H1 (cell line): ENCODE results near the gene TBC1D17. TPM values are rescaled to one million over a fixed set of nuclear protein-coding genes. Genes with fewer than 3 reads are reported as not detected.

Source experiments
- CTCF ChIA-PET: fragments of 300-600 bp; sonication (Branson Sonifier 250); formaldehyde crosslinking; loops from one replicate; lab custom pipeline; 2021; ENCODE audit not compliant: partially characterized antibody; lab: Charles Lee
- POLR2A ChIA-PET: fragments of 300-600 bp; sonication (Branson Sonifier 250); formaldehyde crosslinking; loops from one replicate; lab custom pipeline; 2021; ENCODE audit warnings: inconsistent platforms; ENCODE audit not compliant: partially characterized antibody; lab: Charles Lee
- DNase-seq, 2 experiments: peaks; one replicate each; pipeline versions ENCODE4 v3.0.0 to v3.0.0-alpha.2; 2010 to 2022; ENCODE audit warnings: low spot score in 2 of 2, low read depth in 1 of 2, mixed read lengths in 1 of 2
- FAIRE-seq: peaks from 2 replicates; lab custom pipeline; 2011; peaks lifted over from hg19 to GRCh38; lab: Jason Lieb, UNC
- H2AFZ ChIP-seq: 2 replicates; pipeline ENCODE4 v1.8.1; 2012; ENCODE audit warnings: low read length, inconsistent platforms
- H2AK5ac ChIP-seq: 2 replicates; pipeline ENCODE4 v1.6.1; 2013; ENCODE audit warnings: low read depth, low read length
- H2BK120ac ChIP-seq: replicated peaks from 2 replicates; pipeline ENCODE3; 2013; ENCODE audit warnings: low read depth, low read length, inconsistent platforms
- H2BK12ac ChIP-seq: 2 replicates; pipeline ENCODE4 v1.6.1; 2013; ENCODE audit warnings: low read depth, low read length
- H2BK15ac ChIP-seq: 2 replicates; pipeline ENCODE4 v1.6.1; 2013; ENCODE audit warnings: low read length
- H2BK20ac ChIP-seq: 2 replicates; pipeline ENCODE4 v1.6.1; 2013; ENCODE audit warnings: low read length
- H2BK5ac ChIP-seq: 2 replicates; pipeline ENCODE4 v1.6.1; 2013; ENCODE audit warnings: low read depth, low read length
- H3K14ac ChIP-seq: 2 replicates; pipeline ENCODE4 v1.6.1; 2013; ENCODE audit warnings: inconsistent platforms; ENCODE audit not compliant: insufficient read length
- H3K18ac ChIP-seq: 2 replicates; pipeline ENCODE4 v1.6.1; 2013; ENCODE audit warnings: low read length; ENCODE audit errors: extremely low read depth
- H3K23ac ChIP-seq: 2 replicates; pipeline ENCODE4 v1.6.1; 2013; ENCODE audit warnings: inconsistent platforms; ENCODE audit not compliant: insufficient read length
- H3K23me2 ChIP-seq: 2 replicates; pipeline ENCODE4 v1.6.1; 2013; ENCODE audit warnings: low read depth, low read length
- H3K27ac ChIP-seq: 2 replicates; pipeline ENCODE4 v1.6.1; 2011; ENCODE audit warnings: low read depth, low read length, inconsistent platforms
- H3K27me3 ChIP-seq, 4 experiments: replicated peaks in 1 of 4; 1 replicate in 1 of 4; 2 replicates in 3 of 4; pipeline versions ENCODE4 v1.6.1 to v1.8.1; 2011 to 2013; ENCODE audit warnings: low read length in 3 of 4, mild to moderate bottlenecking in 3 of 4, inconsistent platforms in 2 of 4, mixed read lengths in 2 of 4, moderate library complexity in 1 of 4; ENCODE audit not compliant: control insufficient read depth in 3 of 4, insufficient read depth in 3 of 4; ENCODE audit errors: extremely low read depth in 1 of 4
- H3K36me3 ChIP-seq, 4 experiments: 2 replicates each; pipeline versions ENCODE4 v1.6.1 to v1.8.1; 2011 to 2013; ENCODE audit warnings: mild to moderate bottlenecking in 4 of 4, low read length in 3 of 4, moderate library complexity in 2 of 4, control low read depth in 1 of 4, inconsistent platforms in 1 of 4; ENCODE audit not compliant: insufficient read depth in 4 of 4, control insufficient read depth in 2 of 4
- H3K4ac ChIP-seq: replicated peaks from 2 replicates; pipeline ENCODE3; 2013; ENCODE audit warnings: low read length, low read depth, mixed read lengths, inconsistent platforms; ENCODE audit not compliant: insufficient read length
- H3K4me1 ChIP-seq, 4 experiments: replicated peaks in 1 of 4; 1 replicate in 1 of 4; 2 replicates in 3 of 4; pipeline versions ENCODE4 v1.6.1 to v1.8.1; 2011 to 2013; ENCODE audit warnings: low read length in 3 of 4, inconsistent platforms in 2 of 4, mixed read lengths in 1 of 4; ENCODE audit not compliant: insufficient read depth in 4 of 4, control insufficient read depth in 3 of 4
- H3K4me2 ChIP-seq, 2 experiments: 2 replicates each; pipeline versions ENCODE4 v1.6.1 to v1.8.1; 2011 to 2013; ENCODE audit warnings: low read depth in 2 of 2, low read length in 2 of 2, control low read depth in 1 of 2, inconsistent platforms in 1 of 2, mild to moderate bottlenecking in 1 of 2; ENCODE audit not compliant: insufficient read depth in 1 of 2
- H3K4me3 ChIP-seq, 4 experiments: fragments of 200-600, 300-600 bp in 1 of 4; sonication (generic), shearing (Covaris generic), sonication (Bioruptor Twin) in 1 of 4; 2 replicates each; pipeline versions ENCODE4 v1.5.1 to v1.8.1; 2011 to 2016; ENCODE audit warnings: low read length in 4 of 4, low read depth in 3 of 4, control low read depth in 2 of 4, inconsistent platforms in 2 of 4, mild to moderate bottlenecking in 2 of 4, mixed read lengths in 1 of 4, moderate library complexity in 1 of 4; ENCODE audit not compliant: insufficient read depth in 2 of 4; ENCODE audit errors: extremely low read depth in 1 of 4
- H3K56ac ChIP-seq: replicated peaks from 2 replicates; pipeline ENCODE3; 2013; ENCODE audit warnings: low read depth, mild to moderate bottlenecking, mixed read lengths, low read length, inconsistent platforms; ENCODE audit not compliant: insufficient read length
- H3K79me1 ChIP-seq: 2 replicates; pipeline ENCODE4 v1.6.1; 2013; ENCODE audit warnings: low read depth, low read length, control low read depth
- H3K79me2 ChIP-seq, 2 experiments: 2 replicates each; pipeline versions ENCODE4 v1.6.1 to v1.8.1; 2012 to 2013; ENCODE audit warnings: low read length in 2 of 2, mild to moderate bottlenecking in 2 of 2, inconsistent platforms in 1 of 2; ENCODE audit not compliant: insufficient read depth in 2 of 2, control insufficient read depth in 1 of 2
- H3K9ac ChIP-seq, 4 experiments: replicated peaks in 1 of 4; 1 replicate in 1 of 4; 2 replicates in 3 of 4; pipeline versions ENCODE4 v1.6.1 to v1.8.1; 2011 to 2013; ENCODE audit warnings: low read depth in 3 of 4, low read length in 3 of 4, control low read depth in 2 of 4, mild to moderate bottlenecking in 2 of 4, moderate library complexity in 2 of 4, inconsistent platforms in 1 of 4; ENCODE audit errors: extremely low read depth in 1 of 4
- H3K9me3 ChIP-seq, 2 experiments: 2 replicates each; pipeline versions ENCODE4 v1.6.1 to v1.8.1; 2012 to 2013; ENCODE audit warnings: mild to moderate bottlenecking in 2 of 2, moderate library complexity in 2 of 2, control low read depth in 1 of 2, inconsistent platforms in 1 of 2, low read depth in 1 of 2, low read length in 1 of 2, mixed read lengths in 1 of 2; ENCODE audit not compliant: insufficient read depth in 2 of 2
- H4K20me1 ChIP-seq, 2 experiments: replicated peaks in 1 of 2; 2 replicates each; pipeline versions ENCODE3 to v1.8.1; 2011 to 2013; ENCODE audit warnings: inconsistent platforms in 2 of 2, low read length in 2 of 2, mild to moderate bottlenecking in 1 of 2; ENCODE audit not compliant: insufficient read depth in 2 of 2, control insufficient read depth in 1 of 2
- H4K5ac ChIP-seq: 2 replicates; pipeline ENCODE4 v1.6.1; 2013; ENCODE audit warnings: low read length, low read depth, mixed read lengths, inconsistent platforms; ENCODE audit not compliant: insufficient read length
- H4K8ac ChIP-seq: 2 replicates; pipeline ENCODE4 v1.8.0; 2013; ENCODE audit warnings: mild to moderate bottlenecking, moderate library complexity, low read length, inconsistent platforms; ENCODE audit not compliant: insufficient read depth; ENCODE audit errors: extremely low read depth
- H4K91ac ChIP-seq: replicated peaks from 2 replicates; pipeline ENCODE3; 2013; ENCODE audit warnings: low read length, mixed read lengths, inconsistent platforms; ENCODE audit not compliant: insufficient read length
- CBX5 ChIP-seq: fragments of 300-800, 300-1000 bp; sonication (generic); IDR thresholded peaks from 2 replicates; pipeline ENCODE4 v1.7.1; 2016; ENCODE audit warnings: antibody characterized with exemption, low read length, low read depth
- CHD2 ChIP-seq: IDR thresholded peaks from 2 replicates; pipeline ENCODE4 v1.6.1; 2012; ENCODE audit warnings: low read length, improper control_type of control experiment
- CTCF ChIP-seq, 3 experiments: IDR thresholded peaks; 1 replicate in 2 of 3; 2 replicates in 1 of 3; pipeline versions ENCODE4 v1.5.1 to v1.6.1; 2011; ENCODE audit warnings: low read length in 3 of 3, mild to moderate bottlenecking in 3 of 3, inconsistent platforms in 2 of 3, low read depth in 1 of 3, moderate library complexity in 1 of 3; ENCODE audit not compliant: insufficient read depth in 1 of 3; ENCODE audit errors: control extremely low read depth in 1 of 3
- EP300 ChIP-seq, 2 experiments: IDR thresholded peaks; 1 replicate in 1 of 2; 2 replicates in 1 of 2; pipeline ENCODE4 v1.6.1; 2011 to 2012; ENCODE audit warnings: low read depth in 2 of 2, low read length in 2 of 2, mild to moderate bottlenecking in 2 of 2, borderline replicate concordance in 1 of 2, inconsistent platforms in 1 of 2, moderate library complexity in 1 of 2
- FOSL1 ChIP-seq: IDR thresholded peaks from 2 replicates; pipeline ENCODE4 v1.6.1; 2011; ENCODE audit warnings: mild to moderate bottlenecking, low read depth, low read length, moderate library complexity; ENCODE audit not compliant: insufficient read depth
- GTF2F1 ChIP-seq: IDR thresholded peaks from 2 replicates; pipeline ENCODE4 v1.6.1; 2012; ENCODE audit warnings: low read depth, low read length, improper control_type of control experiment, borderline replicate concordance
- RBBP5 ChIP-seq: IDR thresholded peaks from 2 replicates; pipeline ENCODE4 v1.7.1; 2012; ENCODE audit warnings: low read depth, mild to moderate bottlenecking, inconsistent platforms, low read length, moderate library complexity, borderline replicate concordance
- RFX5 ChIP-seq: IDR thresholded peaks from 2 replicates; pipeline ENCODE4 v1.6.1; 2011; ENCODE audit warnings: low read depth, low read length, improper control_type of control experiment, borderline replicate concordance
- SIX5 ChIP-seq: IDR thresholded peaks from 2 replicates; pipeline ENCODE4 v1.6.1; 2011; ENCODE audit warnings: mild to moderate bottlenecking, low read depth, low read length
- SP2 ChIP-seq: IDR thresholded peaks from 2 replicates; pipeline ENCODE4 v1.6.1; 2012; ENCODE audit warnings: mild to moderate bottlenecking, low read length, inconsistent platforms
- SRF ChIP-seq: IDR thresholded peaks from 2 replicates; pipeline ENCODE4 v1.6.1; 2011; ENCODE audit warnings: mild to moderate bottlenecking, low read depth, low read length, moderate library complexity
- WGBS, 2 experiments: shearing (Covaris generic) in 1 of 2; methylation state at CpG; one replicate each; pipeline versions ENCODE4 v1.1.6 to v1.1.7; 2013 to 2015; ENCODE audit warnings: low lambda C conversion rate in 2 of 2, mixed read lengths in 2 of 2, inconsistent platforms in 1 of 2, low coverage in 1 of 2, missing lambda C conversion rate in 1 of 2; ENCODE audit not compliant: insufficient replicate concordance in 2 of 2, insufficient coverage in 1 of 2, insufficient read length in 1 of 2; ENCODE audit errors: extremely low coverage in 1 of 2, missing lambda C conversion rate in 1 of 2; 5-methylcytosine and 5-hydroxymethylcytosine counted together
- polyA plus RNA-seq, 7 experiments: library from polyadenylated mRNA; depleted of rRNA in 3 of 7; stranded (reverse) in 5 of 7; unstranded in 2 of 7; fragments of >200 nt in 5 of 7; fragments of 200-250 nt in 2 of 7; gene quantifications; 1 replicate in 5 of 7; 2 replicates in 1 of 7; 4 replicates in 1 of 7; pipeline versions ENCODE4 v1.2.1 to v1.2.3, GENCODE V29; 2011 to 2013; ENCODE audit warnings: missing spikeins in 2 of 7, mixed read lengths in 2 of 7
- total RNA-seq: library from RNA; stranded (reverse); fragmentation: NEBNext Ultra II Directional; extraction: Animal tissue kit (Norgen Biotek cat#: 25700); gene quantifications from 2 replicates; pipeline ENCODE4 v1.2.1, GENCODE V29; 2021

Gene TBC1D17
- total and polyA plus RNA-seq, 2 of the 8 experiments (the other 6 are each of a cell fraction or from before 2014, with no cell fraction given), result 30.3 to 44.9 TPM

GRCh38 chr19:49873834-49874233 is 3.7 kb upstream of the TBC1D17 start:
- Histone ChIP-seq H3K23me2 (peaks cover 22% of the 10 kb centered on the region), H3K79me2 (peaks cover 0 to 23% of the 10 kb centered on the region in 2 experiments; a peak in 2 of 4 replicates), H2BK12ac (no peak overlapping the region), H4K8ac (peak overlapping the region; percentile 73; the same call in 1 of the 2 replicates), H4K5ac (no peak overlapping the region), H3K27me3 (no peaks in the 10 kb centered on the region), H2BK5ac (no peak overlapping the region), H3K18ac (no peak overlapping the region), H2AFZ (no peak overlapping the region), H3K14ac (no peak overlapping the region), H2BK15ac (no peak overlapping the region), H3K4me2 (no peak overlapping the region), H4K91ac (no peak overlapping the region), H3K36me3 (no peaks in the 10 kb centered on the region; a peak in 1 of 8 replicates), H2BK120ac (no peak overlapping the region), H3K9me3 (no peaks in the 10 kb centered on the region), H3K4me1 (peaks cover 0 to 14% (median 9%) of the 10 kb centered on the region in 4 experiments; a peak in 6 of 7 replicates), H2BK20ac (no peak overlapping the region), H4K20me1 (peaks cover 0 to 3% of the 10 kb centered on the region in 2 experiments), H3K23ac (no peak overlapping the region), H3K9ac (no peak overlapping the region), H3K4me3 (no peak overlapping the region), H3K4ac (no peak overlapping the region), H2AK5ac (no peak overlapping the region), H3K79me1 (peaks cover 12% of the 10 kb centered on the region), H3K27ac (no peak overlapping the region), H3K56ac (no peak overlapping the region)
- DNase-seq (no peak), FAIRE-seq (no peak)
- CTCF ChIA-PET, result interaction anchor here (0.5 kb wide), 1 partner anchor 12 kb away, joined by 3 read pairs; no protein-coding TSS in a partner anchor
- WGBS, 2 experiments, result 75% methylated on average over 10 of the region's 10 CpGs; no CpG with 5 or more reads in 1 of the 2 experiments
- POLR2A ChIA-PET, result interaction anchor here (1.4 to 5.3 kb wide), 3 partner anchors 11 to 19 kb away, joined by 4 to 55 read pairs (median 6); no protein-coding TSS in a partner anchor
- no peak for TF ChIP-seq RFX5
- no peak for TF ChIP-seq CHD2
- no peak for TF ChIP-seq SRF
- no peak for TF ChIP-seq CBX5
- no peak for TF ChIP-seq RBBP5
- no peak for TF ChIP-seq FOSL1
- no peak for TF ChIP-seq SP2
- TF ChIP-seq GTF2F1, result no peak
- no peak for TF ChIP-seq EP300 (IDR thresholded peaks at IDR 0.05; ENCODE audit: borderline replicate concordance in 1 of 2, low read depth in 2 of 2, low read length in 2 of 2)
- TF ChIP-seq SIX5, result no peak
- TF ChIP-seq CTCF (IDR thresholded peaks at IDR 0.05; ENCODE audit: control extremely low read depth in 1 of 3, insufficient read depth in 1 of 3, low read depth in 1 of 3, low read length in 3 of 3), result no peak
